ENCODE results near the gene HMGN2. TPM values are rescaled to one million over a fixed set of nuclear protein-coding genes. Genes with fewer than 3 reads are reported as not detected.

HMGN2 gene
- total and polyA plus RNA-seq, 7 donors, result 150 to 749 (median 403) TPM

DNA sequence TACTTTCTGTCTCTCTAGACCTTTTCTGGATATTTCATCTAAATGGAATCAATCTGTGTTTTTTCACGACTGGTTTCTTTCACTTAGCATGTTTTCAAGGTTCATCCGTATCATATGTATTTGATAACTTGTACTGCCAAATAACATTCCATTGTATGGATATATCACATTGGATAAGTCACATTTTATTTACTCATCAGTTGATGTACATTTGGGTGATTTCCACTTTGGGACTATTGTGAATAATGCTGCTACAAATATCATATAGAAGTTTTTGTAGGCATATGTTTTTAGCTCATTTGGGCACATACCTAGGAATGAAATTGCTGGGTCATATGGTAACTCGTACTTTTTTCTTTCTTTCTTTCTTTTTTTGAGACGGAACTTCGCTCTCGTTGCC, 6.7 kb downstream of the HMGN2 start:
- Histone ChIP-seq H3K9me3 (no peaks in the 10 kb centered on the region), H3K4me3 (no peak overlapping the region), H3K27me3 (no peaks in the 10 kb centered on the region), H3K27ac (no peak overlapping the region), H3K4me1 (peaks cover 0 to 8% (median 4%) of the 10 kb centered on the region in 4 donors), H3K36me3 (peaks cover 0 to 52% (median 13%) of the 10 kb centered on the region in 4 donors)
- intact Hi-C loops (cut with DNase I), result no loop called here
- WGBS, 2 donors, result 93 to 95% methylated on average over 6 of the region's 6 CpGs
- no peak for DNase-seq
- TF ChIP-seq POLR2AphosphoS5 (IDR thresholded peaks at IDR 0.05) (no peak), POLR2A (IDR thresholded peaks at IDR 0.05) (no peak), EP300 (IDR thresholded peaks at IDR 0.05) (no peak)
- TF ChIP-seq, protein P1, sequence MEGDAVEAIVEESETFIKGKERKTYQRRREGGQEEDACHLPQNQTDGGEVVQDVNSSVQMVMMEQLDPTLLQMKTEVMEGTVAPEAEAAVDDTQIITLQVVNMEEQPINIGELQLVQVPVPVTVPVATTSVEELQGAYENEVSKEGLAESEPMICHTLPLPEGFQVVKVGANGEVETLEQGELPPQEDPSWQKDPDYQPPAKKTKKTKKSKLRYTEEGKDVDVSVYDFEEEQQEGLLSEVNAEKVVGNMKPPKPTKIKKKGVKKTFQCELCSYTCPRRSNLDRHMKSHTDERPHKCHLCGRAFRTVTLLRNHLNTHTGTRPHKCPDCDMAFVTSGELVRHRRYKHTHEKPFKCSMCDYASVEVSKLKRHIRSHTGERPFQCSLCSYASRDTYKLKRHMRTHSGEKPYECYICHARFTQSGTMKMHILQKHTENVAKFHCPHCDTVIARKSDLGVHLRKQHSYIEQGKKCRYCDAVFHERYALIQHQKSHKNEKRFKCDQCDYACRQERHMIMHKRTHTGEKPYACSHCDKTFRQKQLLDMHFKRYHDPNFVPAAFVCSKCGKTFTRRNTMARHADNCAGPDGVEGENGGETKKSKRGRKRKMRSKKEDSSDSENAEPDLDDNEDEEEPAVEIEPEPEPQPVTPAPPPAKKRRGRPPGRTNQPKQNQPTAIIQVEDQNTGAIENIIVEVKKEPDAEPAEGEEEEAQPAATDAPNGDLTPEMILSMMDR (IDR thresholded peaks at IDR 0.05), result no peak

DNA sequence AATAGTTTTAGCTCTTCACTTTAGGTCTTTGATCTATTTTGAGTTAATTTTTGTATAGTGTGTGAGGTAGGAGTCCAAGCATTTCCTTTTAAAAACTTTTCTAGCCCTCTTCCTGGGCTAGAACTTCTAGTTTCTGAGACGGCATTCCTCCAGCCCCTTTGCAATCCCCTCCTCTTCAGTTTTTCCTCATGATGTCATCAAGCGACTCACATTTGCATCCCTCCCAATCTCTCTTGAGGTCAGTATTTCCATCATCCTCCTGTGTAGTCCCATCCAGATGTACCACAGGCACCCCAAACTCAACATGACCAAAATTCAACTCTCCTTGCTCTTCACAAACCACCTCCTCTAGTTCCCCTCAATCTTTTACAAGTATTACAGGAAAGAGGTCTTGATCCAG, 10.7 kb downstream of the HMGN2 start:
- no peaks in the 10 kb centered on the region for H3K27me3 ChIP-seq
- H3K27ac ChIP-seq, result no peak overlapping the region
- 88 to 94% methylated on average over 2 of the region's 2 CpGs for WGBS, 2 donors
- no peak overlapping the region for H3K4me3 ChIP-seq
- no peaks in the 10 kb centered on the region for H3K4me1 ChIP-seq
- intact Hi-C loops (cut with DNase I), result no loop called here
- H3K36me3 ChIP-seq, result peaks cover 0 to 21% (median 3%) of the 10 kb centered on the region in 4 donors
- no peak for DNase-seq
- no peaks in the 10 kb centered on the region for H3K9me3 ChIP-seq
- TF ChIP-seq EP300 (IDR thresholded peaks at IDR 0.05) (no peak), POLR2AphosphoS5 (IDR thresholded peaks at IDR 0.05) (no peak), POLR2A (IDR thresholded peaks at IDR 0.05) (no peak)
- TF ChIP-seq, protein P1 (IDR thresholded peaks at IDR 0.05), result no peak

DNA sequence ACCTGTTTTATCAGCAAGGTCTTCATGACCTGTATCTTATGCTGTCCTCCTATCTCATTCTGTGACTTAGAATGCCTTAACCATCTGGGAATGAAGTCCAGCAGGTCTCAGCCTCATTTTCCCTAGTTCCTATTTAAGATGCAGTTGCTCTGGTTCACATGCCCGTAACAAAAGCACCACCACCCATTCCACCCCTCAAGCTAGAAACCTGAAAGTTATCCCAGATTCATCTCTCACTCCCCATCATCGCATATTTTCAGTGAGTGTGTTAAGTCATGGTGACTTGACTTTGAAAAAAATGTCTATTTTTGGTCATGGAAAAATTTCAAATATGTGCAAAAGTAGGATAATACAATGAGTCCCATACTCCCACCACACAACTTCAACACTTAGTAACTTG, 11.7 kb downstream of the HMGN2 start:
- no peak overlapping the region for H3K27ac ChIP-seq
- peaks cover 0 to 15% (median 3%) of the 10 kb centered on the region in 4 donors for H3K36me3 ChIP-seq
- H3K27me3 ChIP-seq, result no peaks in the 10 kb centered on the region
- WGBS, 2 donors, result 88 to 90% methylated on average over 2 of the region's 2 CpGs
- TF ChIP-seq POLR2A (IDR thresholded peaks at IDR 0.05) (no peak), POLR2AphosphoS5 (IDR thresholded peaks at IDR 0.05) (no peak)
- TF ChIP-seq, protein P1 (IDR thresholded peaks at IDR 0.05), result no peak
- no peaks in the 10 kb centered on the region for H3K4me1 ChIP-seq
- H3K9me3 ChIP-seq, result no peaks in the 10 kb centered on the region
- DNase-seq, result no peak
- no peak overlapping the region for H3K4me3 ChIP-seq
- intact Hi-C loops (cut with DNase I), result no loop called here

DNA sequence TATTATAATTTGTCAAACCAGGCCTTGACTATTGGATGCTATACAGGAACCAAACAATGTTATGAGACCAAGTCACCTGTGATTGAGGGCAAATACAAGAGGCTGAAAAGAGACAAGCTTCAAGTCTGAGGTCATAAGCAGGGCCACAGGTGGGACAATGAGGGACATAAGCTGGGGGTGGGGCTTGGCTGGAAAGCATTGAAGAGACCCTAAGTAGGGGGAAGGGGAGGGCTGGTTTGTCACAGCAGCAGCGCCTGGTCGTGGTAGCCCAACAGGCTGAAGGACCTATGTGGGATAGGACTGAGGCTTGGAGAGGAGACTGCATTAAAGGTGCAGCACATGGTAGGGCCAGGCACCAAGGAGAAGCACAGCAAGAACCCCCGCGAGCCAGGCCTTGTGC, 17.9 kb downstream of the HMGN2 start:
- intact Hi-C loops (cut with DNase I), result no loop called here

More for the DNA sequence above, 17.9 kb downstream of the HMGN2 start:
- Histone ChIP-seq H3K4me1 (no peaks in the 10 kb centered on the region), H3K9me3 (no peaks in the 10 kb centered on the region), H3K36me3 (no peaks in the 10 kb centered on the region), H3K4me3 (no peak overlapping the region), H3K27ac (no peak overlapping the region), H3K27me3 (no peaks in the 10 kb centered on the region)
- no peak for DNase-seq
- no peak for TF ChIP-seq EP300 (IDR thresholded peaks at IDR 0.05)
- TF ChIP-seq POLR2AphosphoS5 (IDR thresholded peaks at IDR 0.05), result no peak
- TF ChIP-seq, protein P1 (IDR thresholded peaks at IDR 0.05), result no peak
- no peak for TF ChIP-seq POLR2A (IDR thresholded peaks at IDR 0.05)
- 94% methylated on average over 4 of the region's 4 CpGs for WGBS, 2 donors

Measured in sigmoid colon (tissue), 7 donors.